GM18505 (cell line): ENCODE data around the gene TEAD4.

Experiments used
- ATAC-seq: cut with Tn5 transposase; IDR thresholded peaks from one replicate; pipeline ENCODE4 v1.9.1; 2021; ENCODE audit not compliant: unreplicated experiment
- POLR2A ChIP-seq: IDR thresholded peaks from 4 replicates; pipeline ENCODE4 v1.6.1; 2011; ENCODE audit warnings: borderline replicate concordance; ENCODE audit not compliant: insufficient read depth, insufficient read length; ENCODE audit errors: extremely low read depth

The TEAD4 gene

GRCh38 chr12:2970744-2971143 lies 11.5 kb downstream of the TEAD4 start:
- ATAC-seq, result no peak
- TF ChIP-seq POLR2A, result no peak

- TF ChIP-seq POLR2A, result no peak
- ATAC-seq, result no peak
These were observed 14.4 kb downstream of the TEAD4 start for GRCh38 chr12:2973566-2973965.

DNA sequence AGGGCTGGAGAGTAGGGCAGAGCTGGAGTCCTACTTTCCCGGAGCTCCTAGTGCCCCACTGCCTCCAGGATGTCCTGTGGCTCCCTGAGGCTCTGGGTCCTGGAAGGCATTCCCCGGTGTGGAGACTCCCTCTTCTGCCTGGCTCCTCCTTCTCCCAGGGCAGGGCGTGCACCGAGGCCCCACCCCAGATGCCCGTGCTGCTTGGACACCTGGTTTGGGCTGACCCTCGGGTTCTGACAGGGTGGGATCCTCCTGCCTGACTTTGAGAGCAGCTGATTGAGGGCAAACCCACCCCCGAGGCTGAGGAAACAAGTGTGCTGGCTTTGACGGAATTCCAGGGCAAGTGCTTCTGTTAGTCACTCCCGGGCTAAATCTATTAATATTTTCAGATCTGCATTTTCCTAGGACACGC lies 15.4 kb downstream of the TEAD4 start:
- TF ChIP-seq POLR2A, result no peak
- no peak for ATAC-seq

- TF ChIP-seq POLR2A, result no peak
- no peak for ATAC-seq
These were observed 17.4 kb downstream of the TEAD4 start for GRCh38 chr12:2976581-2976996.

DNA sequence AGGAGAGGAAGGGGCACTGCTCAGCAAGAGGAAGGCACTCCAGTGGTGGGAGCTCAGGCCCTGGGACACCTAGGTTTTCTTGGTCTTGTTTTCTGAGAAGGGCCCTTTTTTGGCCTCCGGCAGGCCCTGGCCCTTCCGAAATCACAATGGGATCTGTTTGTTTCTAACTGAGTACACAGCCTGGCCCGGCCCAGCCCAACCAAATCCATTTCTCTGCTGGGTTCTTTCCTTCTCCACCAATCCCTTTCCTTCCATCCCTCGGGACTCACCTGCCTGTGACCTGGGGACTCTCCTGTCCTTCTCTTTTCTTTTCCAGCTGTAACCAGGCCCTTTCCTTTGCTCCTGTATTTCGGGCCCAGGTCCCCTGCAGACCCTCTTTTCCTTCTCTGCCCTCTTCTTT lies 18.6 kb downstream of the TEAD4 start:
- TF ChIP-seq POLR2A, result no peak
- ATAC-seq, result no peak

DNA sequence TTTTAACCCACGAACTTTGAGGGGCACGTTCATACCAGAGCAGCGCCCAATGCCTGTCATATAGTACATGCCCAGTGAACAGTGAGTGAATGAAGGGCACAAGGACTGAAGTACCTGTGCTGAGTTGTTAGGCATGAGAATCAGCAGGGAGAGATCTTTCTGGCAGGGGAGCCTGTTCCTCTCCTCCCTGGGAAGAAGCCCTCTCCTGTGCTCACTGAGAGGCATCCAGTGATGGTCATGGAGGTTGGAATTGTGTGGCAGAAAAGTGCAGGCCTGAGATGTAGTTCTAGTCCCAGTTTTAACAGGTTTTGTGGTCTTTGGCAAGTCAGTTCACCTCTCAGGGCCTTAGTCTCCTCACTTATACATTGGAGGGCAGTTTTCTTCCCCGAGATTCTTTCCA lies 20.6 kb downstream of the TEAD4 start:
- ATAC-seq, result no peak
- no peak for TF ChIP-seq POLR2A

DNA sequence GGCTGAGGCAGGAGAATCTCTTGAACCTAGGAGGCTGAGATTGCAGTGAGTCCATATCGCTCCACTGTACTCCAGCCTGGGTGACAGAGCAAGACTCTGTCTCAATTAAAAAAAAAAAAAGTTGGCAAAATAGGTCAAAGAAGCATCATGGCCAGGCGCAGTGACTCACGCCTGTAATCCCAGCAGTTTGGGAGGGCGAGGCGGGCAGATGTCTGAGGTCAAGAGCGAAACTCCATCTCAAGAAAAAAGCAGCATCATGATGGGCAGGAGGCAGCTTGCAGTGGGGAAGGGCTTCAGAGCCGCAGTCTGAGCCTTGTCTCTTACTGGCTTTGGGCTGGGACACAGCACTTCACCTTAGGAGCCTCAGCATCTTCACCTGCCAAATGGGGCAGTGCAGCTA lies 21.4 kb downstream of the TEAD4 start:
- no peak for TF ChIP-seq POLR2A
- no peak for ATAC-seq

GRCh38 chr12:2982361-2982760 lies 23.2 kb downstream of the TEAD4 start:
- ATAC-seq, result no peak
- TF ChIP-seq POLR2A, result no peak

- no peak for ATAC-seq
- no peak for TF ChIP-seq POLR2A
These were observed 25.1 kb downstream of the TEAD4 start for GRCh38 chr12:2984249-2984648.

DNA sequence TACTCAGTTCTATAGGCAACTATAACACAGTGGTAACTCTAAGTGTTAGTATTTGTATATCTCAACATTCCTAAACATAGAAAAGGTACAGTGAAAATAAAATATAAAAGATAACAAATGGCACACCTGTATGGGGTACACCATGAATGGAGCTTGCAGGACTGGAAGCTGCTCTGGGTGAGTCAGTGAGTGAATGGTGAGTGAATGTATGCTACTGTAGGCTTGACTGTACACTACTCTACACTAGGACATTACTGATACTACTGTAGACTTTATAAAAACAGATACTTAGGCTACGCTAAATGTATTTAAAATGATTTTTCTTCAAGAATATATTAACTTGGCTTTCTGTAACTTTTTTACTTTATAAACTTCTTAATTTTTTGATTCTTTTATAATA lies 25.5 kb downstream of the TEAD4 start:
- ATAC-seq, result no peak
- no peak for TF ChIP-seq POLR2A

DNA sequence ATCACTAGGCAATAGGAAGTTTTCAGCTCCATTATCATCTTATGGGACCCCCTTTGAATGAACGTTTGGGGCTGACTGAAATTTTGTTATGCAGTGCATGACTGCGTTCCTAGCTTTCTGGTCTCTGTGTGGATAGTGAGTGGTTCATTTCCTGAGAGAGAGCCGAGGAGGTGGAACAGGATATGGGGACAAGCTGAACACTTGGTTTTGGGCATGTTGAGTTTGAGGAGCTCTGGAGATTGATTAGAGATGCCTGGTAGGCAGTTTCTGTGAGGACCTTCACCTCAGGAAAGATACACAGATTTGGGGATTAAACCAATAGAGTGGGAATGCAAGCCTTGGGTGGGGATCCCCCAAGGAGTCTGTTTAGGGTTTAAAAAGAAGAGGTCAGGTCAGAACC lies 27.7 kb downstream of the TEAD4 start:
- no peak for ATAC-seq
- no peak for TF ChIP-seq POLR2A

- TF ChIP-seq POLR2A, result no peak
- ATAC-seq, result no peak
These were observed 29.3 kb downstream of the TEAD4 start for GRCh38 chr12:2988494-2988893.

DNA sequence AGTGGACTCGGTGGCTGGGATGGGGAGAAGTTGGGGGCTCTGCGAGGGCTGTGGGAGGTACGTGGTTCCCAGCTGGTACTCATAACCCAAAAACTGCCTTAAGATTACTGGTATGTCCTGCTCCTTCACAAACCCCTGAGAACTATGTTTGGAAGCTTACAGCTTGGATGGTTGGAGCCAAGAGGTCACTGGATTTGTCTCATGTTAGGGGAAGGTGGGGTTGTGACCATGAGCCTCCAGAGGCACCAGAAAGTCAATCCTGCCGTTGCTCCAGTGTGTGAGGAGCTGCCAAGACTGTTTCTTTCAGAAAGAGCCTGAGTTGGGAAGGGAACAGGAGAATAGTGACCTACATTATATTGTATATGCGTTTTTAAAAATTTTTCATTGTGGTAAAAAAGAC lies 33.5 kb downstream of the TEAD4 start:
- ATAC-seq, result no peak
- no peak for TF ChIP-seq POLR2A

GRCh38 chr12:2997989-2998670 lies 38.9 kb downstream of the TEAD4 start:
- TF ChIP-seq POLR2A, result no peak
- ATAC-seq, result no peak

- no peak for TF ChIP-seq POLR2A
- ATAC-seq, result no peak
These were observed 39.6 kb downstream of the TEAD4 start for GRCh38 chr12:2998789-2999264.
